ENCODE data around the gene EP400.
A peak's percentile ranks its signal among the peaks of the same experiment; 100 is the strongest.
"Not testable (repeated sequence)": the region's sequence is repeated elsewhere in the genome, so short reads cannot be mapped to it uniquely, and the experiment has no call there.

Gene EP400

GRCh38 chr12:131948713-131949430 is 870 bp upstream of the EP400 start:
- DNase-seq (ENCODE audit: low spot score): not testable (repeated sequence)

- no peak for DNase-seq (ENCODE audit: low spot score)
Observed at GRCh38 chr12:131950182-131950913, 606 bp downstream of the EP400 start.

GRCh38 chr12:131953810-131954209 is 4.1 kb downstream of the EP400 start:
- not testable (repeated sequence) for DNase-seq (ENCODE audit: low spot score)

GRCh38 chr12:131954460-131954859 is 4.7 kb downstream of the EP400 start:
- not testable (repeated sequence) for DNase-seq (ENCODE audit: low spot score)

GRCh38 chr12:131959116-131959515 is 9.4 kb downstream of the EP400 start:
- no peak for DNase-seq (ENCODE audit: low spot score)

- DNase-seq (ENCODE audit: low spot score): no peak
Observed at GRCh38 chr12:131959641-131960589, 10.2 kb downstream of the EP400 start.

- not testable (repeated sequence) for DNase-seq (ENCODE audit: low spot score)
Observed at GRCh38 chr12:131960590-131961325, 11.0 kb downstream of the EP400 start.

- DNase-seq (ENCODE audit: low spot score): not testable (repeated sequence)
Observed at GRCh38 chr12:131961328-131961727, 11.6 kb downstream of the EP400 start.

- no peak for DNase-seq (ENCODE audit: low spot score)
Observed at GRCh38 chr12:131962069-131962468, 12.3 kb downstream of the EP400 start.

GRCh38 chr12:131963381-131963780 is 13.6 kb downstream of the EP400 start:
- DNase-seq (ENCODE audit: low spot score): no peak

GRCh38 chr12:131965073-131965472 is 15.3 kb downstream of the EP400 start:
- DNase-seq (ENCODE audit: low spot score): no peak

GRCh38 chr12:131971226-131971625 is 21.5 kb downstream of the EP400 start:
- no peak for DNase-seq (ENCODE audit: low spot score)

GRCh38 chr12:131975228-131975627 is 25.5 kb downstream of the EP400 start:
- no peak for DNase-seq (ENCODE audit: low spot score)

GRCh38 chr12:131979606-131980005 is 29.9 kb downstream of the EP400 start:
- DNase-seq (ENCODE audit: low spot score): no peak

GRCh38 chr12:131980263-131980662 is 30.5 kb downstream of the EP400 start:
- no peak for DNase-seq (ENCODE audit: low spot score)

- no peak for DNase-seq (ENCODE audit: low spot score)
Observed at GRCh38 chr12:131981388-131981787, 31.6 kb downstream of the EP400 start.

GRCh38 chr12:131982041-131982440 is 32.3 kb downstream of the EP400 start:
- DNase-seq (ENCODE audit: low spot score): no peak

- no peak for DNase-seq (ENCODE audit: low spot score)
Observed at GRCh38 chr12:131983026-131983425, 33.3 kb downstream of the EP400 start.

- DNase-seq (ENCODE audit: low spot score): no peak
Observed at GRCh38 chr12:131983554-131983953, 33.8 kb downstream of the EP400 start.

- DNase-seq (ENCODE audit: low spot score): no peak
Observed at GRCh38 chr12:131984334-131984733, 34.6 kb downstream of the EP400 start.

- DNase-seq (ENCODE audit: low spot score): peak; percentile 22
Observed at GRCh38 chr12:131985510-131985875, 35.8 kb downstream of the EP400 start.

- DNase-seq (ENCODE audit: low spot score): no peak
Observed at GRCh38 chr12:131986361-131986760, 36.6 kb downstream of the EP400 start.
